OCI-M2 (cell line): ENCODE data around the gene JMJD6.
"Not testable (repeated sequence)": the region's sequence is repeated elsewhere in the genome, so short reads cannot be mapped to it uniquely, and the experiment has no call there.

Experiments
- DNase-seq: peaks from one replicate; lab custom pipeline; 2025; ENCODE audit not compliant: unreplicated experiment; lab: John Stamatoyannopoulos, UW

JMJD6 gene

GRCh38 chr17:76718516-76718915 lies 7.9 kb downstream of the JMJD6 start:
- DNase-seq: no peak

- DNase-seq: no peak
These were observed 9.6 kb downstream of the JMJD6 start for GRCh38 chr17:76716839-76717215.

GRCh38 chr17:76716146-76716838 lies 10.1 kb downstream of the JMJD6 start:
- DNase-seq: no peak

GRCh38 chr17:76715496-76715830 lies 10.9 kb downstream of the JMJD6 start:
- no peak for DNase-seq

GRCh38 chr17:76714822-76715495 lies 11.4 kb downstream of the JMJD6 start:
- DNase-seq: no peak

- DNase-seq: no peak
These were observed 12.1 kb downstream of the JMJD6 start for GRCh38 chr17:76714336-76714735.

- DNase-seq: no peak
These were observed 12.6 kb downstream of the JMJD6 start for GRCh38 chr17:76713765-76714164.

GRCh38 chr17:76712321-76712720 lies 14.1 kb downstream of the JMJD6 start:
- not testable (repeated sequence) for DNase-seq

- no peak for DNase-seq
These were observed 15.4 kb downstream of the JMJD6 start, which contains the start of gene MXRA7 for GRCh38 chr17:76710863-76711611. TSS of gene MXRA7 (minus strand) at chr17:76710965. CDS start at chr17:76710946, 19 bp downstream.

- DNase-seq: not testable (repeated sequence)
These were observed 16.2 kb downstream of the JMJD6 start for GRCh38 chr17:76709951-76710862.

- DNase-seq: no peak
These were observed 17.1 kb downstream of the JMJD6 start for GRCh38 chr17:76709077-76709950.

- no peak for DNase-seq
These were observed 18.2 kb downstream of the JMJD6 start for GRCh38 chr17:76707985-76708807.

- no peak for DNase-seq
These were observed 19.6 kb downstream of the JMJD6 start for GRCh38 chr17:76706817-76707216.

- no peak for DNase-seq
These were observed 21.6 kb downstream of the JMJD6 start for GRCh38 chr17:76704805-76705204.

- no peak for DNase-seq
These were observed 23.3 kb downstream of the JMJD6 start for GRCh38 chr17:76702941-76703637.

- no peak for DNase-seq
These were observed 24.3 kb downstream of the JMJD6 start for GRCh38 chr17:76702076-76702475.

- DNase-seq: no peak
These were observed 24.9 kb downstream of the JMJD6 start for GRCh38 chr17:76701471-76701967.
